Activated CD8-positive, alpha-beta T cell treated with anti-CD3 and anti-CD28 coated beads for 36 hours (primary cell): ENCODE results near the gene AUTS2. TPM values are rescaled to one million over a fixed set of nuclear protein-coding genes. Genes with fewer than 3 reads are reported as not detected.

Experiments
- ATAC-seq: fragments of 200-7000 bp; cut with Tn5 transposase; one replicate; pipeline ENCODE4 v1.10.0; 2021; ENCODE audit warnings: mild to moderate bottlenecking, moderate library complexity
- CTCF ChIA-PET: fragments of 350-600 bp; sonication (Branson Sonifier 250); formaldehyde crosslinking; loops from one replicate; lab custom pipeline; 2021; ENCODE audit warnings: antibody characterized with exemption; lab: Charles Lee
- POLR2A ChIA-PET: fragments of 350-600 bp; sonication (Branson Sonifier 250); formaldehyde crosslinking; loops from one replicate; lab custom pipeline; 2021; ENCODE audit warnings: antibody characterized with exemption; lab: Charles Lee
- DNase-seq: peaks from one replicate; pipeline ENCODE4 v3.0.0-alpha.2; 2020
- H3K27ac Mint-ChIP-seq: one replicate; pipeline ENCODE4 v1.8.0; 2021; ENCODE audit warnings: mild to moderate bottlenecking, mixed read lengths
- H3K27me3 Mint-ChIP-seq: one replicate; pipeline ENCODE4 v1.8.0; 2021; ENCODE audit warnings: mixed read lengths
- H3K36me3 Mint-ChIP-seq: one replicate; pipeline ENCODE4 v1.8.0; 2021; ENCODE audit warnings: low read depth, mixed read lengths
- H3K4me1 Mint-ChIP-seq: one replicate; pipeline ENCODE4 v1.8.0; 2021; ENCODE audit warnings: low read depth, mixed read lengths
- H3K4me3 Mint-ChIP-seq: one replicate; pipeline ENCODE4 v1.8.0; 2021; ENCODE audit warnings: mild to moderate bottlenecking, moderate library complexity, mixed read lengths
- H3K9me3 Mint-ChIP-seq: one replicate; pipeline ENCODE4 v1.8.0; 2021; ENCODE audit warnings: mixed read lengths
- CTCF ChIP-seq: fragments of 200-600 bp; IDR thresholded peaks from one replicate; pipeline ENCODE4 v1.8.0; 2022; ENCODE audit warnings: antibody characterized with exemption, mild to moderate bottlenecking
- intact Hi-C: fragments of 100-400 bp; cut with micrococcal nuclease; formaldehyde crosslinking; loops from one replicate; pipeline ENCODE4 v1.10.0; 2022
- total RNA-seq, 2 experiments: library from RNA; stranded (reverse); gene quantifications; one replicate each; pipeline ENCODE4 v1.2.3, GENCODE V29; 2021

The AUTS2 gene
- total RNA-seq, 2 experiments from 2014 or later = 3.1 to 3.3 TPM

DNA sequence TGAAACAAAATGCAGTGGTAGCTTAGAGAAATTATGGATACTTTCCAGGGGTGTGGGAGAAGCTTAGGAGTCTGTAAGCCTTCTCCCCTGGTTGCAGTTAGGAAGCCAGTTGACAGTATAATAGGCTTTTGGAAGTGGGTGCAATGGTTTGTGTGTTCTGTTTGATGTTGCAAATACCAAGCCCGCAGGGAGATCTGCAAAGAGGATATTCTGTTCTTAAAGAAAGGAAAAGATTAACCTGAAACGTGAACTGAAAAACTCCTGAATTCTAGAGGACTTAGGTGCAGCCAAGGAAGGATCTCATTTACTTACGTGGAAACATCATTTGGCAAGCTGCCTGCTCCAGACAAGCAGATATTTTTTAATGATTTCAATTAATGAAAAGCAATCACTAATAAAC lies 496.6 kb downstream of the AUTS2 start:
- H3K36me3 Mint-ChIP-seq = no peaks in the 10 kb centered on the region
- ATAC-seq (no peak), DNase-seq (no peak)
- H3K27ac Mint-ChIP-seq = no peak overlapping the region
- no peak overlapping the region for H3K4me3 Mint-ChIP-seq
- H3K9me3 Mint-ChIP-seq = no peaks in the 10 kb centered on the region
- no peaks in the 10 kb centered on the region for H3K4me1 Mint-ChIP-seq
- no peaks in the 10 kb centered on the region for H3K27me3 Mint-ChIP-seq
- no peak for TF ChIP-seq CTCF
- CTCF ChIA-PET = no interaction called here
- intact Hi-C loops = no loop called here
- POLR2A ChIA-PET = no interaction called here

DNA sequence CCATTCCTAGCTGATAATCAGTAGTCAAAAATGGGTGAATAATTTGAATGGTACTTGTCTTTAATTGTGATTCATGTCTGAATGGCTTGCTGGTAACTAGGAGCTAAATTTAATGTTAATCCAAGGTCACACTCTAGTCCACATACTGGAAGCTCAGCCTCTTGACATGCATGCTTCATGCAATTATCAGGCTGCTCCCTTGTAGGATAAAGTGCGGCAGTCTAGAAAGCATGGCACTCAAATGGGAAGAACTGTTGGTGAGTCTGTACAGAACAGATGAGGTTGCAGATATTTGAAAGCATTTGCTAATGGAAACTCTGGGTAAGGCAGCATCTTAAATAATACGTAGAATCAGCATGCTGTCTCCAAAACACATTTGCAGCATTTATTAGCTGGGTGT lies 499.4 kb downstream of the AUTS2 start:
- ATAC-seq (no peak), DNase-seq (no peak)
- TF ChIP-seq CTCF = no peak
- CTCF ChIA-PET = no interaction called here
- Mint-ChIP-seq H3K36me3 (no peaks in the 10 kb centered on the region), H3K27me3 (no peaks in the 10 kb centered on the region), H3K9me3 (no peaks in the 10 kb centered on the region), H3K4me3 (no peak overlapping the region), H3K4me1 (no peaks in the 10 kb centered on the region), H3K27ac (no peak overlapping the region)
- intact Hi-C loops = no loop called here
- POLR2A ChIA-PET = no interaction called here

DNA sequence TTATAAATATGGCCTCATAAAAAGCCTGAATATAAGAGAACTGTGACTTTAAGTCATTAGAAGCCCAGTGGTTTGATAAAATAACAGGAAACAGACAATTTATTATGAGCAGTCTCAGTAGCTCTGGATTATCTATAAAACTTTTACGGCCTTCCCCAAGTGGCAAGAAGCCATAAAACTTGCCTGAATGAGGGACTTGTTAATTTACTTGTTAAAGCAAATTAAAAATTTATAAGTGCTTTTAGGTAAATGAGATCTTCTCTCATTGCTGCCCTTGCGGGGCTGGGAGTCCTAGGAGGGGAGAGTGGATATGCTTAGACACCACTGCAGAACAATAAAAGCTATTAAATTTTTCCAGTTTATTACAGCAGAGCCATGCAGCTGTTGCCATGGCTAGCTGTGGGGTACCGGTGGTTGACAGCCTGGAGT lies 499.9 kb downstream of the AUTS2 start:
- ChIA-PET CTCF (no interaction called here), POLR2A (no interaction called here)
- H3K4me1 Mint-ChIP-seq = no peaks in the 10 kb centered on the region
- DNase-seq (no peak), ATAC-seq (no peak)
- no peaks in the 10 kb centered on the region for H3K9me3 Mint-ChIP-seq
- intact Hi-C loops = no loop called here
- H3K27ac Mint-ChIP-seq = no peak overlapping the region
- H3K4me3 Mint-ChIP-seq = no peak overlapping the region
- H3K36me3 Mint-ChIP-seq = no peaks in the 10 kb centered on the region
- no peak for TF ChIP-seq CTCF
- H3K27me3 Mint-ChIP-seq = no peaks in the 10 kb centered on the region

DNA sequence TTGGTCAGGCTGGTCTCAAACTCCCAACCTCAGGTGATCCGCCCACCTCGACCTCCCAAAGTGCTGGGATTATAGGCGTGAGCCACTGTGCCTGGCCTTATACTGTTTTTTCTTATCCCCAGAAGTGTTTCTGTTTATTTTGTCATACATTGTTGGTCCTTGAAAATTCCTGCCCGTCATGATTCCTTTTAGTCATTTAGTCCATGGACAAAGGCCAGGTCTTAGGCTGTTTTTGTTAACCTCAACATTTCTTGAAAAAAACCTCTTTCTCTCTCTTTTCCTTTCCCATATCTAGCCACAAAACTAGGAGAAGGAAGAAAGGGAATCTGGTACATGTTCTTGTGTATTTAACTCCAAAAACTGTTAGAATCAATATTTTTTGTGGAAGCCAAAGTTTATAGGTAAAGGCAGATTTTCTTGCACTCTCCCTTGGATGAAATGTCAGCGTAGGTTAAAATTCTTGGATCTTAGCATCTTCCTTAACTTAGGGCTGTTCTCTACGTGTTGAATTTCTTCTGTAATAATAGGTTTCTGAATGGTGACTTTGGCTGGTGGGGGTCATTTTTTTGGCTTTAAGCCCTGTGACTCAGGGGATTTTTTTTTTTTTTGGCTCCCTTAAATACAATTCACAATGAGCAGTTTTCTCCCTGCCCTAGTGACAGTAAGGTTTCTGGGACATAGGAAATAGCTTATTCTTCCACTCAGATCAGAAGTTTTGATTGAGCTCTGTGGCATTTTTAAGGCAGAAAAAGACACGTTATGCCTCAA lies 500.8 kb downstream of the AUTS2 start:
- POLR2A ChIA-PET = no interaction called here
- no peaks in the 10 kb centered on the region for H3K9me3 Mint-ChIP-seq

More for the DNA sequence above, 500.8 kb downstream of the AUTS2 start:
- H3K27me3 Mint-ChIP-seq = no peaks in the 10 kb centered on the region
- TF ChIP-seq CTCF = no peak
- intact Hi-C loops = no loop called here
- H3K4me3 Mint-ChIP-seq = no peak overlapping the region
- CTCF ChIA-PET = no interaction called here
- no peaks in the 10 kb centered on the region for H3K4me1 Mint-ChIP-seq
- DNase-seq = no peak
- no peak overlapping the region for H3K27ac Mint-ChIP-seq
- no peaks in the 10 kb centered on the region for H3K36me3 Mint-ChIP-seq
- no peak for ATAC-seq
